ENCODE measurements around the gene MEX3D. TPM values are rescaled to one million over a fixed set of nuclear protein-coding genes. Genes with fewer than 3 reads are reported as not detected.

MEX3D gene
- total RNA-seq, 1 experiment from 2014 or later = 69.2 TPM

GRCh38 chr19:1555487-1556389 is 12.4 kb downstream of the MEX3D start:
- no peaks in the 10 kb centered on the region for H3K9me3 ChIP-seq (ENCODE audit: control insufficient read depth in 1 of 2, insufficient read depth in 1 of 2, low read depth in 1 of 2, low read length in 2 of 2)
- no peaks in the 10 kb centered on the region for H3K9me2 ChIP-seq (ENCODE audit: insufficient read depth)
- ATAC-seq (no peak), DNase-seq (ENCODE audit: low read depth, low spot score) (no peak)
- H3K4me2 ChIP-seq (ENCODE audit: low read length) = no peak overlapping the region
- H3K4me3 ChIP-seq (replicated peaks in 1 of 2; ENCODE audit: low read depth in 1 of 2, low read length in 2 of 2) = no peak overlapping the region
- H3K27me3 ChIP-seq (ENCODE audit: insufficient read depth, low read length) = no peaks in the 10 kb centered on the region
- H2AFZ ChIP-seq (ENCODE audit: low read depth, low read length, poor library complexity, severe bottlenecking) = no peak overlapping the region
- POLR2A ChIA-PET = no interaction called here
- H3K27ac ChIP-seq (ENCODE audit: low read depth, low read length) = no peak overlapping the region
- H3K79me2 ChIP-seq (ENCODE audit: insufficient read depth, low read length) = peaks cover 15% of the 10 kb centered on the region; the same call in 1 of the 2 replicates
- no peak overlapping the region for H3K9ac ChIP-seq (ENCODE audit: low read length)
- RAD21 ChIA-PET (ENCODE audit: low non-redundant PET in 1 of 2, low total read pairs in 2 of 2, uncharacterized antibody in 2 of 2, unreplicated experiment in 2 of 2) = no interaction called here
- no peak for TF ChIP-seq CBX3 (IDR thresholded peaks at IDR 0.05; ENCODE audit: low read depth)
- no peak for TF ChIP-seq EZH2 (IDR thresholded peaks at IDR 0.05)
- no peak for TF ChIP-seq CEBPB (IDR thresholded peaks at IDR 0.05; ENCODE audit: low read depth)
- TF ChIP-seq ZFX (IDR thresholded peaks at IDR 0.05) = no peak
- TF ChIP-seq REST (IDR thresholded peaks at IDR 0.05; ENCODE audit: low read depth) = no peak
- TF ChIP-seq SIN3A (IDR thresholded peaks at IDR 0.05; ENCODE audit: low read depth) = no peak
- no peak for TF ChIP-seq JUND (IDR thresholded peaks at IDR 0.05)
- TF ChIP-seq YY1 (IDR thresholded peaks at IDR 0.05; ENCODE audit: extremely low read depth, insufficient replicate concordance, low read depth, low read length) = no peak
- no peak for TF ChIP-seq SRF (IDR thresholded peaks at IDR 0.05; ENCODE audit: low read depth)
- TF ChIP-seq ELF1 (IDR thresholded peaks at IDR 0.05; ENCODE audit: borderline replicate concordance, low read depth) = no peak
- no peak for TF ChIP-seq TCF7L2 (IDR thresholded peaks at IDR 0.05; ENCODE audit: borderline replicate concordance, extremely low read depth, insufficient read depth, insufficient read length)
- no peak for TF ChIP-seq EZH2phosphoT487 (IDR thresholded peaks at IDR 0.05; ENCODE audit: borderline replicate concordance)
- TF ChIP-seq, protein P1, sequence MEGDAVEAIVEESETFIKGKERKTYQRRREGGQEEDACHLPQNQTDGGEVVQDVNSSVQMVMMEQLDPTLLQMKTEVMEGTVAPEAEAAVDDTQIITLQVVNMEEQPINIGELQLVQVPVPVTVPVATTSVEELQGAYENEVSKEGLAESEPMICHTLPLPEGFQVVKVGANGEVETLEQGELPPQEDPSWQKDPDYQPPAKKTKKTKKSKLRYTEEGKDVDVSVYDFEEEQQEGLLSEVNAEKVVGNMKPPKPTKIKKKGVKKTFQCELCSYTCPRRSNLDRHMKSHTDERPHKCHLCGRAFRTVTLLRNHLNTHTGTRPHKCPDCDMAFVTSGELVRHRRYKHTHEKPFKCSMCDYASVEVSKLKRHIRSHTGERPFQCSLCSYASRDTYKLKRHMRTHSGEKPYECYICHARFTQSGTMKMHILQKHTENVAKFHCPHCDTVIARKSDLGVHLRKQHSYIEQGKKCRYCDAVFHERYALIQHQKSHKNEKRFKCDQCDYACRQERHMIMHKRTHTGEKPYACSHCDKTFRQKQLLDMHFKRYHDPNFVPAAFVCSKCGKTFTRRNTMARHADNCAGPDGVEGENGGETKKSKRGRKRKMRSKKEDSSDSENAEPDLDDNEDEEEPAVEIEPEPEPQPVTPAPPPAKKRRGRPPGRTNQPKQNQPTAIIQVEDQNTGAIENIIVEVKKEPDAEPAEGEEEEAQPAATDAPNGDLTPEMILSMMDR (IDR thresholded peaks at IDR 0.05 in 2 of 3, conservative IDR thresholded peaks at IDR 0.05 in 1 of 3; ENCODE audit: borderline replicate concordance in 1 of 3, insufficient read depth in 1 of 3, low read depth in 2 of 3, low read length in 2 of 3) = no peak
- no peak for TF ChIP-seq SP1 (IDR thresholded peaks at IDR 0.05; ENCODE audit: low read depth)
- no peak for TF ChIP-seq MAX (IDR thresholded peaks at IDR 0.05)
- TF ChIP-seq FOSL1 (IDR thresholded peaks at IDR 0.05; ENCODE audit: low read depth) = no peak
- H3K4me1 ChIP-seq (ENCODE audit: control insufficient read depth in 1 of 2, insufficient read depth in 2 of 2, low read length in 2 of 2) = no peaks in the 10 kb centered on the region
- no TSS peak for BruUV-seq (replicated peaks)
- H3K36me3 ChIP-seq (ENCODE audit: control insufficient read depth in 1 of 2, insufficient read depth in 2 of 2, low read length in 2 of 2) = peaks cover 0 to 9% of the 10 kb centered on the region in 2 experiments; a peak in 1 of 4 replicates
- no peaks in the 10 kb centered on the region for H4K20me1 ChIP-seq (ENCODE audit: insufficient read depth)
- intact Hi-C loops (cut with micrococcal nuclease) = no loop called here
- CTCF ChIA-PET = no interaction called here

Measured in HCT116 (cell line).